Keratinocyte (primary cell): ENCODE results near the gene DOLPP1. TPM values are rescaled to one million over a fixed set of nuclear protein-coding genes. Genes with fewer than 3 reads are reported as not detected.

Experiments used
- DNase-seq: peaks from one replicate; pipeline ENCODE4 v3.0.0-alpha.2; 2011; ENCODE audit warnings: low read depth, missing footprints, low spot score
- FAIRE-seq: peaks from 2 replicates; lab custom pipeline; 2011; peaks lifted over from hg19 to GRCh38; lab: Jason Lieb, UNC
- H2AFZ ChIP-seq: 2 replicates; pipeline ENCODE4 v1.6.0; 2012; ENCODE audit warnings: low read length, control low read depth, inconsistent platforms; ENCODE audit not compliant: control insufficient read depth
- H3K27ac ChIP-seq: 2 replicates; pipeline ENCODE4 v1.5.1; 2011; ENCODE audit warnings: low read length; ENCODE audit not compliant: control insufficient read depth, insufficient read depth
- H3K27me3 ChIP-seq: 3 replicates; pipeline ENCODE4 v1.6.0; 2011; ENCODE audit warnings: low read length; ENCODE audit not compliant: control insufficient read depth, insufficient read depth; ENCODE audit errors: extremely low read depth
- H3K36me3 ChIP-seq, 2 experiments: 2 replicates in 1 of 2; 3 replicates in 1 of 2; pipeline ENCODE4 v1.5.1; 2011; ENCODE audit warnings: low read length in 2 of 2, mild to moderate bottlenecking in 1 of 2; ENCODE audit not compliant: control insufficient read depth in 2 of 2, insufficient read depth in 2 of 2; ENCODE audit errors: extremely low read depth in 1 of 2
- H3K4me1 ChIP-seq: 3 replicates; pipeline ENCODE4 v1.5.1; 2011; ENCODE audit warnings: low read length; ENCODE audit not compliant: control insufficient read depth, insufficient read depth; ENCODE audit errors: extremely low read depth
- H3K4me2 ChIP-seq: 3 replicates; pipeline ENCODE4 v1.6.0; 2011; ENCODE audit warnings: low read depth, low read length; ENCODE audit not compliant: control insufficient read depth, insufficient read depth; ENCODE audit errors: extremely low read depth
- H3K4me3 ChIP-seq, 3 experiments: fragments of 200-600 bp in 1 of 3; sonication (generic) in 1 of 3; 2 replicates in 2 of 3; 3 replicates in 1 of 3; pipeline ENCODE4 v1.5.1; 2011 to 2016; ENCODE audit warnings: low read length in 3 of 3, mild to moderate bottlenecking in 3 of 3, control low read depth in 2 of 3, inconsistent platforms in 1 of 3, low read depth in 1 of 3, mixed read lengths in 1 of 3, mixed run types in 1 of 3, moderate library complexity in 1 of 3; ENCODE audit not compliant: control insufficient read depth in 2 of 3, insufficient read depth in 2 of 3; ENCODE audit errors: extremely low read depth in 1 of 3
- H3K79me2 ChIP-seq: 2 replicates; pipeline ENCODE4 v1.6.0; 2012; ENCODE audit warnings: low read length; ENCODE audit not compliant: control insufficient read depth, insufficient read depth
- H3K9ac ChIP-seq: 3 replicates; pipeline ENCODE4 v1.6.0; 2011; ENCODE audit warnings: low read length; ENCODE audit not compliant: control insufficient read depth, insufficient read depth; ENCODE audit errors: extremely low read depth
- H3K9me1 ChIP-seq: 3 replicates; pipeline ENCODE4 v1.6.0; 2011; ENCODE audit warnings: low read length; ENCODE audit not compliant: control insufficient read depth, insufficient read depth; ENCODE audit errors: extremely low read depth
- H3K9me3 ChIP-seq: 2 replicates; pipeline ENCODE4 v1.5.1; 2012; ENCODE audit warnings: low read depth, low read length; ENCODE audit not compliant: control insufficient read depth
- H4K20me1 ChIP-seq: 3 replicates; pipeline ENCODE4 v1.6.0; 2011; ENCODE audit warnings: low read length; ENCODE audit not compliant: control insufficient read depth, insufficient read depth; ENCODE audit errors: extremely low read depth
- CTCF ChIP-seq, 3 experiments: IDR thresholded peaks in 1 of 3; conservative IDR thresholded peaks in 1 of 3; optimal IDR thresholded peaks in 1 of 3; 2 replicates in 2 of 3; 3 replicates in 1 of 3; pipeline versions ENCODE3 to v1.5.1; 2011; ENCODE audit warnings: low read length in 3 of 3, mild to moderate bottlenecking in 3 of 3, moderate library complexity in 2 of 3, control low read depth in 1 of 3, inconsistent platforms in 1 of 3; ENCODE audit not compliant: insufficient read depth in 2 of 3; ENCODE audit errors: extremely low read depth in 1 of 3
- EZH2 ChIP-seq: IDR thresholded peaks from one replicate; pipeline ENCODE4 v1.6.1; 2012; ENCODE audit warnings: inconsistent platforms, mild to moderate bottlenecking, low read length, moderate library complexity
- dilution Hi-C: fragments of 300-500 bp; cut with MboI; formaldehyde crosslinking; loops from one replicate; pipeline ENCODE4 v1.7.0; 2020; ENCODE audit warnings: low sequenced_read_pairs; ENCODE audit not compliant: extremely low pct_ligation_motif_present
- polyA plus RNA-seq, 5 experiments: library from polyadenylated mRNA; depleted of rRNA in 3 of 5; stranded (reverse) in 3 of 5; stranded (forward) in 1 of 5; unstranded in 1 of 5; fragments of >200 nt; gene quantifications; 1 replicate in 1 of 5; 2 replicates in 3 of 5; 3 replicates in 1 of 5; pipeline versions ENCODE4 v1.2.1 to v1.2.3, GENCODE V29; 2011 to 2012; ENCODE audit warnings: missing spikeins in 2 of 5, low read depth in 1 of 5, low replicate concordance in 1 of 5

Gene DOLPP1
- polyA plus RNA-seq, 1 donor (not counting 4 experiments of a cell fraction or from before 2014, with no cell fraction given), result 14.2 TPM

GRCh38 chr9:129037767-129038098 lies 43.2 kb upstream of the DOLPP1 start:
- H3K4me3 ChIP-seq, result peak overlapping the region in 2 of 3 experiments; percentile 93 to 96
- TF ChIP-seq EZH2 (no peak), CTCF (optimal IDR thresholded peaks at IDR 0.05 in 1 of 3, IDR thresholded peaks at IDR 0.05 in 1 of 3, conservative IDR thresholded peaks at IDR 0.05 in 1 of 3; ENCODE audit: extremely low read depth in 1 of 3, insufficient read depth in 2 of 3, low read length in 3 of 3) (no peak)

GRCh38 chr9:129038109-129038852 lies 42.6 kb upstream of the DOLPP1 start:
- Histone ChIP-seq H3K27ac (no peak overlapping the region), H2AFZ (no peak overlapping the region), H3K9ac (no peak overlapping the region), H3K4me2 (peak overlapping the region; percentile 84), H3K27me3 (no peaks in the 10 kb centered on the region), H4K20me1 (no peaks in the 10 kb centered on the region), H3K9me3 (no peaks in the 10 kb centered on the region), H3K4me1 (peaks cover 17% of the 10 kb centered on the region), H3K9me1 (no peaks in the 10 kb centered on the region), H3K36me3 (peaks cover 5 to 12% of the 10 kb centered on the region in 2 experiments), H3K79me2 (peaks cover 26% of the 10 kb centered on the region), H3K4me3 (no peak overlapping the region)
- DNase-seq, result no peak
- dilution Hi-C loops, result no loop called here
- TF ChIP-seq EZH2 (no peak), CTCF (optimal IDR thresholded peaks at IDR 0.05 in 1 of 3, IDR thresholded peaks at IDR 0.05 in 1 of 3, conservative IDR thresholded peaks at IDR 0.05 in 1 of 3; ENCODE audit: extremely low read depth in 1 of 3, insufficient read depth in 2 of 3, low read length in 3 of 3) (no peak)
- no peak for FAIRE-seq

More at GRCh38 chr9:129037767-129038098, 43.2 kb upstream of the DOLPP1 start:
- Histone ChIP-seq H3K27ac (no peak overlapping the region), H3K27me3 (no peaks in the 10 kb centered on the region), H3K4me2 (peak overlapping the region; percentile 84), H3K79me2 (peaks cover 26% of the 10 kb centered on the region), H2AFZ (no peak overlapping the region), H3K36me3 (peaks cover 5 to 12% of the 10 kb centered on the region in 2 experiments), H3K9me3 (no peaks in the 10 kb centered on the region), H4K20me1 (no peaks in the 10 kb centered on the region), H3K9me1 (no peaks in the 10 kb centered on the region), H3K9ac (no peak overlapping the region), H3K4me1 (peaks cover 17% of the 10 kb centered on the region)
- DNase-seq (no peak), FAIRE-seq (no peak)
- dilution Hi-C loops, result no loop called here
